SK-N-SH (cell line): ENCODE results near the gene OSGIN1. TPM values are rescaled to one million over a fixed set of nuclear protein-coding genes. Genes with fewer than 3 reads are reported as not detected.

Source experiments
- CTCF ChIA-PET: fragments of 300-600, 350-600 bp; formaldehyde crosslinking; extraction: SDS; loops from one replicate; lab custom pipeline; 2021; lab: Yijun Ruan, JAX
- POLR2A ChIA-PET: fragments of 350-600 bp; sonication (Branson Sonifier 250); formaldehyde crosslinking; extraction: SDS; loops from one replicate; lab custom pipeline; 2020; ENCODE audit warnings: antibody characterized with exemption, inconsistent platforms; lab: Yijun Ruan, JAX
- DNase-seq: peaks from one replicate; pipeline ENCODE4 v3.0.0; 2012
- H2AFZ ChIP-seq: fragments of 200-600 bp; sonication (generic); 2 replicates; pipeline ENCODE4 v1.8.1; 2016; ENCODE audit warnings: antibody characterized with exemption, mild to moderate bottlenecking, low read depth
- H3F3A ChIP-seq: fragments of 200-600 bp; sonication (generic); replicated peaks from 2 replicates; pipeline ENCODE3; 2016; ENCODE audit warnings: antibody characterized with exemption, mild to moderate bottlenecking; ENCODE audit not compliant: insufficient read depth
- H3K27ac ChIP-seq, 2 experiments: fragments of 200-500 bp in 1 of 2; fragments of 200-600 bp in 1 of 2; sonication (Bioruptor generic) in 1 of 2; sonication (generic), shearing (Covaris generic) in 1 of 2; 2 replicates each; pipeline versions ENCODE4 v1.5.1 to v1.6.1; 2014 to 2016; ENCODE audit warnings: low read depth in 2 of 2, inconsistent platforms in 1 of 2, low read length in 1 of 2, mild to moderate bottlenecking in 1 of 2, mixed read lengths in 1 of 2
- H3K27me3 ChIP-seq: fragments of 200-600 bp; sonication (generic), shearing (Covaris generic); 2 replicates; pipeline ENCODE4 v1.6.1; 2016; ENCODE audit warnings: mixed run types; ENCODE audit not compliant: insufficient read depth
- H3K36me3 ChIP-seq, 2 experiments: fragments of 200-500 bp in 1 of 2; fragments of 200-600 bp in 1 of 2; sonication (Bioruptor generic) in 1 of 2; sonication (generic) in 1 of 2; replicated peaks in 1 of 2; 2 replicates each; pipeline versions ENCODE3 to v1.5.1; 2014 to 2016; ENCODE audit warnings: low read length in 1 of 2, mild to moderate bottlenecking in 1 of 2; ENCODE audit not compliant: insufficient read depth in 2 of 2, control insufficient read depth in 1 of 2
- H3K4me1 ChIP-seq, 2 experiments: fragments of 200-500 bp in 1 of 2; fragments of 200-600 bp in 1 of 2; sonication (Bioruptor generic) in 1 of 2; sonication (generic), shearing (Covaris generic) in 1 of 2; 2 replicates each; pipeline versions ENCODE4 v1.5.1 to v1.6.1; 2014 to 2016; ENCODE audit warnings: low read depth in 1 of 2, low read length in 1 of 2, mixed run types in 1 of 2; ENCODE audit not compliant: insufficient read depth in 2 of 2, control insufficient read depth in 1 of 2
- H3K4me2 ChIP-seq: fragments of 200-600 bp; sonication (generic), shearing (Covaris generic); 2 replicates; pipeline ENCODE4 v1.6.1; 2017; ENCODE audit warnings: mixed run types
- H3K4me3 ChIP-seq, 2 experiments: fragments of 200-500 bp in 1 of 2; fragments of 200-600 bp in 1 of 2; sonication (Bioruptor generic) in 1 of 2; sonication (generic), shearing (Covaris generic) in 1 of 2; 2 replicates each; pipeline versions ENCODE4 v1.5.1 to v1.8.1; 2014 to 2016; ENCODE audit warnings: low read depth in 2 of 2, inconsistent platforms in 1 of 2, low read length in 1 of 2, mild to moderate bottlenecking in 1 of 2, mixed read lengths in 1 of 2, moderate library complexity in 1 of 2
- H3K79me2 ChIP-seq: fragments of 200-600 bp; sonication (generic); 2 replicates; pipeline ENCODE4 v1.8.1; 2017; ENCODE audit warnings: mild to moderate bottlenecking; ENCODE audit not compliant: insufficient read depth
- H3K9ac ChIP-seq: fragments of 200-600 bp; sonication (generic); 2 replicates; pipeline ENCODE4 v1.6.1; 2017; ENCODE audit warnings: mixed run types
- H3K9me2 ChIP-seq: fragments of 200-600 bp; sonication (generic); 2 replicates; pipeline ENCODE4 v1.6.1; 2017; ENCODE audit warnings: mixed run types
- H3K9me3 ChIP-seq: fragments of 200-600 bp; sonication (generic); 2 replicates; pipeline ENCODE4 v1.6.1; 2017; ENCODE audit warnings: mixed run types, mild to moderate bottlenecking, moderate library complexity
- H4K20me1 ChIP-seq: fragments of 200-600 bp; sonication (generic); 2 replicates; pipeline ENCODE4 v1.6.1; 2017; ENCODE audit warnings: mild to moderate bottlenecking, mixed run types; ENCODE audit not compliant: insufficient read depth
- CHD2 ChIP-seq: fragments of 150-350 bp; IDR thresholded peaks from 2 replicates; pipeline ENCODE4 v1.6.1; 2018; ENCODE audit warnings: low read length; ENCODE audit not compliant: partially characterized antibody
- ELF1 ChIP-seq: IDR thresholded peaks from 2 replicates; pipeline ENCODE4 v1.4.0; 2012
- EP300 ChIP-seq, 2 experiments: IDR thresholded peaks; 2 replicates each; pipeline versions ENCODE4 v1.4.0 to v1.6.1; 2012; ENCODE audit warnings: borderline replicate concordance in 1 of 2, low read depth in 1 of 2, low read length in 1 of 2
- EZH2phosphoT487 ChIP-seq: fragments of 200-600 bp; sonication (generic); IDR thresholded peaks from 2 replicates; pipeline ENCODE4 v1.6.1; 2017; ENCODE audit warnings: low read depth, mixed run types, mild to moderate bottlenecking, antibody characterized with exemption, moderate library complexity, borderline replicate concordance
- FOSL2 ChIP-seq: IDR thresholded peaks from 2 replicates; pipeline ENCODE4 v1.4.0; 2012; ENCODE audit warnings: low read depth, mild to moderate bottlenecking, moderate library complexity, borderline replicate concordance
- FOXJ3 ChIP-seq: sonication (generic); formaldehyde crosslinking; IDR thresholded peaks from 2 replicates; pipeline ENCODE4 v1.5.1; 2020; ENCODE audit warnings: mild to moderate bottlenecking, missing genetic modification reagents
- GABPA ChIP-seq: IDR thresholded peaks from 2 replicates; pipeline ENCODE4 v1.4.0; 2012; ENCODE audit warnings: low read depth, mild to moderate bottlenecking
- JUND ChIP-seq: IDR thresholded peaks from 2 replicates; pipeline ENCODE4 v1.4.0; 2012
- MAX ChIP-seq: IDR thresholded peaks from 2 replicates; pipeline ENCODE4 v1.4.0; 2012; ENCODE audit warnings: low read depth
- MEF2A ChIP-seq: IDR thresholded peaks from 2 replicates; pipeline ENCODE4 v1.4.0; 2012; ENCODE audit warnings: low read depth, borderline replicate concordance
- MXI1 ChIP-seq: IDR thresholded peaks from 2 replicates; pipeline ENCODE4 v1.6.1; 2012; ENCODE audit warnings: mild to moderate bottlenecking, low read depth, low read length, improper control_type of control experiment
- NFIC ChIP-seq: IDR thresholded peaks from 2 replicates; pipeline ENCODE4 v1.4.0; 2012; ENCODE audit warnings: borderline replicate concordance
- NRF1 ChIP-seq: IDR thresholded peaks from 2 replicates; pipeline ENCODE4 v1.6.1; 2012; ENCODE audit warnings: low read depth, mild to moderate bottlenecking, low read length
- RCOR1 ChIP-seq: fragments of 150-350 bp; IDR thresholded peaks from 2 replicates; pipeline ENCODE4 v1.6.1; 2017; ENCODE audit warnings: antibody characterized with exemption, low read length
- REST ChIP-seq: IDR thresholded peaks from 2 replicates; pipeline ENCODE4 v1.6.1; 2012; ENCODE audit warnings: mild to moderate bottlenecking, low read depth, low read length, moderate library complexity
- RFX5 ChIP-seq: IDR thresholded peaks from 2 replicates; pipeline ENCODE4 v1.6.1; 2012; ENCODE audit warnings: mild to moderate bottlenecking, improper control_type of control experiment, low read length
- RXRA ChIP-seq: IDR thresholded peaks from 2 replicates; pipeline ENCODE4 v1.4.0; 2012; ENCODE audit warnings: low read depth, mild to moderate bottlenecking, borderline replicate concordance
- SIN3A ChIP-seq: IDR thresholded peaks from 2 replicates; pipeline ENCODE4 v1.6.1; 2012; ENCODE audit warnings: low read depth, mild to moderate bottlenecking, low read length, moderate library complexity, borderline replicate concordance
- WGBS: methylation state at CpG from one replicate; pipeline ENCODE4 v1.1.6; 2017; ENCODE audit warnings: low lambda C conversion rate; 5-methylcytosine and 5-hydroxymethylcytosine counted together
- polyA plus RNA-seq, 3 experiments: library from polyadenylated mRNA; depleted of rRNA; stranded (reverse); fragments of >200 nt; gene quantifications; 2 replicates each; pipeline ENCODE4 v1.2.3, GENCODE V29; 2012

OSGIN1 gene
- polyA plus RNA-seq, 1 of the 3 experiments (the other 2 are of a cell fraction) = 4.8 TPM

GRCh38 chr16:84001726-84002125, 48.7 kb downstream of the OSGIN1 start:
- 82% methylated on average over 5 of the region's 7 CpGs for WGBS
- Histone ChIP-seq H3K36me3 (no peaks in the 10 kb centered on the region), H3K9me3 (no peaks in the 10 kb centered on the region), H4K20me1 (no peaks in the 10 kb centered on the region), H3F3A (no peaks in the 10 kb centered on the region), H3K79me2 (no peaks in the 10 kb centered on the region), H3K4me3 (no peak overlapping the region), H3K27me3 (peaks cover 11% of the 10 kb centered on the region; the same call in 1 of the 2 replicates), H3K4me1 (no peaks in the 10 kb centered on the region), H3K27ac (no peak overlapping the region), H3K9me2 (no peaks in the 10 kb centered on the region), H3K4me2 (no peak overlapping the region), H3K9ac (no peak overlapping the region), H2AFZ (no peak overlapping the region)
- TF ChIP-seq EP300 (IDR thresholded peaks at IDR 0.05; ENCODE audit: borderline replicate concordance in 1 of 2, low read depth in 1 of 2, low read length in 1 of 2) = no peak
- no peak for TF ChIP-seq FOSL2
- TF ChIP-seq EZH2phosphoT487 = no peak
- no peak for TF ChIP-seq SIN3A
- TF ChIP-seq RXRA = no peak
- no peak for TF ChIP-seq JUND
- no peak for TF ChIP-seq GABPA
- TF ChIP-seq ELF1 = no peak
- no peak for TF ChIP-seq CHD2
- no peak for TF ChIP-seq RFX5
- no peak for TF ChIP-seq FOXJ3 (CRISPR knock-in tag)
- no peak for TF ChIP-seq NFIC
- TF ChIP-seq MEF2A = no peak
- no peak for TF ChIP-seq RCOR1
- TF ChIP-seq REST = no peak
- TF ChIP-seq MAX = no peak
- TF ChIP-seq MXI1 = no peak
- TF ChIP-seq NRF1 = no peak
- CTCF ChIA-PET = interaction anchor here (0.9 to 1.7 kb wide), 5 partner anchors 15 to 83 kb away, joined by 3 to 6 read pairs (median 4); no protein-coding TSS in a partner anchor
- no peak for DNase-seq
- POLR2A ChIA-PET = no interaction called here
